Endothelial cell of umbilical vein (primary cell): ENCODE measurements around the gene EMX1. TPM values are rescaled to one million over a fixed set of nuclear protein-coding genes. Genes with fewer than 3 reads are reported as not detected.
A peak's percentile ranks its signal among the peaks of the same experiment; 100 is the strongest.

Experiments
- BruUV-seq: library from RNA; stranded (reverse); fragments of 400-500 nt; replicated peaks from 2 replicates; lab custom pipeline; 2021; lab: Mats Ljungman, UMichigan
- CTCF ChIA-PET: fragments of 300-600, 350-600 bp; sonication (Branson Sonifier 250); formaldehyde crosslinking; loops from one replicate; lab custom pipeline; 2021; ENCODE audit warnings: antibody characterized with exemption, inconsistent platforms; lab: Charles Lee
- POLR2A ChIA-PET: fragments of 300-600, 350-600 bp; sonication (Branson Sonifier 250); formaldehyde crosslinking; loops from one replicate; lab custom pipeline; 2021; ENCODE audit warnings: antibody characterized with exemption, inconsistent platforms; lab: Charles Lee
- DNase-seq: peaks from one replicate; pipeline ENCODE4 v3.0.0-alpha.2; 2011; ENCODE audit warnings: low read depth, low spot score
- FAIRE-seq: peaks from 2 replicates; lab custom pipeline; 2011; peaks lifted over from hg19 to GRCh38; lab: Jason Lieb, UNC
- H2AFZ ChIP-seq: 2 replicates; pipeline ENCODE4 v1.6.0; 2012; ENCODE audit warnings: low read depth, low read length, control low read depth, inconsistent platforms
- H3K27ac ChIP-seq: 2 replicates; pipeline ENCODE4 v1.5.1; 2011; ENCODE audit warnings: low read depth, mild to moderate bottlenecking, control low read depth, low read length, moderate library complexity; ENCODE audit not compliant: insufficient read depth
- H3K27me3 ChIP-seq, 2 experiments: 2 replicates each; pipeline versions ENCODE4 v1.6.0 to v1.6.1; 2011; ENCODE audit warnings: low read length in 2 of 2, mixed read lengths in 1 of 2; ENCODE audit not compliant: control insufficient read depth in 2 of 2, insufficient read depth in 2 of 2
- H3K36me3 ChIP-seq, 2 experiments: 2 replicates in 1 of 2; 3 replicates in 1 of 2; pipeline ENCODE4 v1.5.1; 2011; ENCODE audit warnings: low read length in 2 of 2, mild to moderate bottlenecking in 1 of 2, moderate library complexity in 1 of 2; ENCODE audit not compliant: control insufficient read depth in 2 of 2, insufficient read depth in 2 of 2; ENCODE audit errors: extremely low read depth in 1 of 2
- H3K4me1 ChIP-seq: 3 replicates; pipeline ENCODE4 v1.5.1; 2011; ENCODE audit warnings: mild to moderate bottlenecking, low read length; ENCODE audit not compliant: control insufficient read depth, insufficient read depth; ENCODE audit errors: extremely low read depth
- H3K4me2 ChIP-seq: 2 replicates; pipeline ENCODE4 v1.6.1; 2011; ENCODE audit warnings: low read length, control low read depth, mixed read lengths; ENCODE audit not compliant: insufficient read depth
- H3K4me3 ChIP-seq, 3 experiments: fragments of 200-600 bp in 1 of 3; sonication (generic), shearing (Covaris generic) in 1 of 3; replicated peaks in 1 of 3; 2 replicates each; pipeline ENCODE4 v1.5.1; 2011 to 2016; ENCODE audit warnings: control low read depth in 3 of 3, low read length in 3 of 3, mild to moderate bottlenecking in 2 of 3, inconsistent platforms in 1 of 3, low read depth in 1 of 3, moderate library complexity in 1 of 3; ENCODE audit not compliant: insufficient read depth in 1 of 3
- H3K79me2 ChIP-seq: 2 replicates; pipeline ENCODE4 v1.6.0; 2012; ENCODE audit warnings: low read length, inconsistent platforms; ENCODE audit not compliant: control insufficient read depth, insufficient read depth
- H3K9ac ChIP-seq: replicated peaks from 2 replicates; pipeline ENCODE3; 2011; ENCODE audit warnings: low read length, control low read depth; ENCODE audit not compliant: insufficient read depth; ENCODE audit errors: extremely low read depth
- H3K9me1 ChIP-seq: replicated peaks from 3 replicates; pipeline ENCODE4 v1.6.0; 2011; ENCODE audit warnings: mild to moderate bottlenecking, low read length; ENCODE audit not compliant: control insufficient read depth, insufficient read depth; ENCODE audit errors: extremely low read depth
- H3K9me3 ChIP-seq: replicated peaks from 2 replicates; pipeline ENCODE4 v1.5.1; 2012; ENCODE audit warnings: low read length, inconsistent platforms; ENCODE audit not compliant: control insufficient read depth, insufficient read depth
- H4K20me1 ChIP-seq: replicated peaks from 2 replicates; pipeline ENCODE3; 2011; ENCODE audit warnings: mild to moderate bottlenecking, low read length; ENCODE audit not compliant: control insufficient read depth, insufficient read depth; ENCODE audit errors: extremely low read depth
- EZH2 ChIP-seq: IDR thresholded peaks from 2 replicates; pipeline ENCODE4 v1.6.1; 2012; ENCODE audit warnings: borderline replicate concordance, low read depth, mild to moderate bottlenecking, moderate library complexity, low read length, inconsistent platforms; ENCODE audit not compliant: severe bottlenecking
- GATA2 ChIP-seq: IDR thresholded peaks from 2 replicates; pipeline ENCODE4 v1.7.0; 2011; ENCODE audit warnings: low read depth, mild to moderate bottlenecking, moderate library complexity, mixed read lengths, low read length; ENCODE audit not compliant: insufficient read length, insufficient read depth
- JUN ChIP-seq: IDR thresholded peaks from 2 replicates; pipeline ENCODE4 v1.6.1; 2011; ENCODE audit warnings: borderline replicate concordance, low read depth; ENCODE audit not compliant: insufficient read length, insufficient read depth
- MYC ChIP-seq: IDR thresholded peaks from one replicate; pipeline ENCODE4 v1.6.1; 2011; ENCODE audit warnings: mild to moderate bottlenecking, low read depth, low read length
- dilution Hi-C: fragments of 300-500 bp; cut with MboI; formaldehyde crosslinking; loops from one replicate; pipeline ENCODE4 v1.15.0; 2019; ENCODE audit warnings: low sequenced_read_pairs; ENCODE audit not compliant: extremely low pct_ligation_motif_present
- intact Hi-C: fragments of 100-400 bp; cut with micrococcal nuclease; formaldehyde crosslinking; loops from one replicate; pipeline ENCODE4 v1.10.0; 2022
- polyA plus RNA-seq, 4 experiments: library from polyadenylated mRNA; depleted of rRNA in 3 of 4; stranded (reverse) in 3 of 4; unstranded in 1 of 4; fragments of >200 nt; gene quantifications; 2 replicates each; pipeline versions ENCODE4 v1.2.1 to v1.2.3, GENCODE V29; 2011 to 2012; ENCODE audit warnings: missing spikeins in 1 of 4
- total RNA-seq: library from RNA; stranded (reverse); gene quantifications from 2 replicates; pipeline ENCODE4 v1.2.3, GENCODE V29; 2021

The EMX1 gene
- total and polyA plus RNA-seq, 2 donors (not counting 3 experiments of a cell fraction or from before 2014, with no cell fraction given) = not detected

DNA sequence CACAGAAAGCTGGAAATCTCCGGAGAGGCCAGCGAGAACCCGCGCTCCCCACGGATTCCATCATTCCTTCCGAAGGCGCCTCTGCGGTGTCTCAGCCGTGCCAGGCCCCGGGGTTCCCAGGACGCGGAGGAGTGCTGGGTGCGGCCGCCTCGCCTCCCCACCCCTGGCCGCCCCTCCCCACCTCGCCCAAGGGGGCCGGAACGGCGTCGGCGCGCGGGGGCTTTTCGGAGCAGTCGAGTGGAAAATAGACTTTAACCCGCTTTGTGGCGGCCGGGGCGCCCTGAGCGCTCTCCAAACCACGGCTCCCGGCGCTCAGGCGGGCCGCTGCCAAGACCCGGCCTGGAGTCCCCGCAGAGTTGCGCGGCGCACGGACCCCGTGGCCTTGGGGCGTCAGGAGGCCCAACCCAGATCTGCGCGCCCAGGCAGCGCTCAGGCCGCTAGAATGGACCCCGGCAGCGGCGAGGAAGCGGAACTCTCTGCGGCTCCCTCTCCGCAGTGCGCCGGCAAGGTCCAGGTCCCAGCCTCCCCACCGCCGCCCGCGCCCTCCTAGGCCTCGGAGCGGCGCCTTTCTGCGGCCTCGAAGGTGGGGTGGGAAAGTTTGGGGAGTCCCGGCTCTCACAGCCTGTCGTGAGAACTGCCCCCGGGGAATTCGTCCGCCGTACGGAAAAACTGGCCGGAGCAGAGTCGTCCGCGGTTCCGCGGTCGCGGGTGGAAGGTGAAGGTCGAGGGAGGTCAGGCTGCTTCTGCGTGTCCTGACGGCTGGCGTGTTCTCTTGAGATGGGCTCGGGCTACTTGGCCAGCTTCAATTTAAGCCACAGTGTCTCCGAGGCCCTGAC, 1.2 kb upstream of the EMX1 start:
- dilution Hi-C loops (no loop called here), intact Hi-C loops (no loop called here)
- H3K36me3 ChIP-seq = no peaks in the 10 kb centered on the region
- H3K9ac ChIP-seq = no peak overlapping the region
- POLR2A ChIA-PET = no interaction called here
- H4K20me1 ChIP-seq = no peaks in the 10 kb centered on the region
- no peak overlapping the region for H3K4me3 ChIP-seq
- H3K79me2 ChIP-seq = no peaks in the 10 kb centered on the region
- H3K9me3 ChIP-seq = no peaks in the 10 kb centered on the region
- H3K27me3 ChIP-seq = peaks cover 78 to 98% of the 10 kb centered on the region in 2 experiments
- no peak overlapping the region for H2AFZ ChIP-seq
- TF ChIP-seq JUN (no peak), EZH2 (peak; percentile 93)
- no peaks in the 10 kb centered on the region for H3K9me1 ChIP-seq
- peaks cover 11% of the 10 kb centered on the region for H3K4me1 ChIP-seq
- BruUV-seq = no TSS peak
- FAIRE-seq (no peak), DNase-seq (no peak)
- H3K4me2 ChIP-seq = peak overlapping the region; percentile 23
- H3K27ac ChIP-seq = no peak overlapping the region
- CTCF ChIA-PET = interaction anchor here (1.2 to 2.1 kb wide), 3 partner anchors 22 to 29 kb away, joined by 4 to 8 read pairs (median 5); partner anchors contain the start of gene SPR

DNA sequence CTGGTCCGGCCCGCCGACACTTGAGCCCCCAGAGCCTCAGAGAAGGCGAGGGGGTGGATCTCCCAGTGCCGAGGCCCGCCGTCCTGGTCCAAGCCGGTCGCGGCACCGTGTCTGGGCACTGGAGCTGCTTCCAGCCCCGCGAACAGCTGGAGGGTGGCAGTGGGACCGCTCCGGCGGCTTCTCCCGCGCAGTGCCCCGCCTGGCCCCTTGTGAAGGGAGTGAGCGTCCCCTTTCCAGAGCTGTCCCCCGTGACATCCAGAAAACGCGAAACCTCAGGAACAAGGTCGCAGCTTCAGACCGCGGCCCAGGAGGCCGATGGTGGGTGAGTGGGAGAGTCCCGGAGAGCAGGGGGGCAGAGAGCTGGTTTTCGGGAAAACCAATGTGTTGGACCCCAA, 579 bp upstream of the EMX1 start:
- intact Hi-C loops = no loop called here
- POLR2A ChIA-PET = no interaction called here

More for the DNA sequence above, 579 bp upstream of the EMX1 start:
- Histone ChIP-seq H3K4me3 (no peak overlapping the region), H3K79me2 (no peaks in the 10 kb centered on the region), H3K9me3 (no peaks in the 10 kb centered on the region), H3K36me3 (no peaks in the 10 kb centered on the region), H4K20me1 (no peaks in the 10 kb centered on the region), H3K9ac (no peak overlapping the region), H3K4me2 (peak overlapping the region; percentile 23), H2AFZ (no peak overlapping the region), H3K27me3 (peaks cover 80 to 98% of the 10 kb centered on the region in 2 experiments), H3K4me1 (peaks cover 11% of the 10 kb centered on the region), H3K9me1 (no peaks in the 10 kb centered on the region), H3K27ac (no peak overlapping the region)
- peak; percentile 80 for TF ChIP-seq EZH2
- no peak for TF ChIP-seq MYC
- TF ChIP-seq GATA2 = no peak
- FAIRE-seq = no peak
- DNase-seq = no peak
- CTCF ChIA-PET = interaction anchor here (1.3 to 2.1 kb wide), 5 partner anchors 23 to 296 kb away, joined by 3 to 8 read pairs (median 5); partner anchors contain the start of gene SPR
- dilution Hi-C loops = no loop called here
- no TSS peak for BruUV-seq
